Measurements from ENCODE around the gene FAM228A. TPM values are rescaled to one million over a fixed set of nuclear protein-coding genes. Genes with fewer than 3 reads are reported as not detected.

The FAM228A gene
- polyA plus RNA-seq, 1 donor from 2014 or later, result 2.6 TPM

DNA sequence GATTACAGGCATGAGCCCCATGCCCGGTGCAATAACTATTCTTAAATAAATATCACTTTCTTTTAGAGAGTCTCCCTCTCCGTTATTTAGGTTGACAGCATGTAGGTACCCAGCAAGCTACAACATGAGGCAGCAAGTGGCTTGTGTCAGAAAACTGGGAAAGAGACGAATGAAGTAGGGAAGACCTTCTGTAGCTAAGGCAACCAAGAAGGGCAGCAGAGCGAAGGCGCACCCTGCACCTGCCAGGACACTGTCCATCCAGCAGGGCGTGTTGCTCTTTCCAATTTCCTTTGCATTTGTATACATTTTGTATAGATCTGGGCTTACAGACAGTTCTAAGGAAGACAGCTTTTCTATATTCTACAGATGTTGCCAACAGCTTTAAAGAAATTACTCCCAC, 48.1 kb downstream of the FAM228A start:
- Histone ChIP-seq H3K4me3 (ENCODE audit: low read length) (no peak overlapping the region), H3K9me2 (ENCODE audit: insufficient read depth, low read length) (no peaks in the 10 kb centered on the region), H3K27me3 (ENCODE audit: insufficient read depth, low read depth, low read length) (no peaks in the 10 kb centered on the region), H4K20me1 (ENCODE audit: insufficient read depth) (no peaks in the 10 kb centered on the region), H3K4me2 (ENCODE audit: low read length) (no peak overlapping the region), H3K36me3 (ENCODE audit: insufficient read depth, low read length) (no peaks in the 10 kb centered on the region), H3F3A (ENCODE audit: insufficient read depth, low read length, poor library complexity, severe bottlenecking) (no peaks in the 10 kb centered on the region), H3K27ac (ENCODE audit: low read length) (no peak overlapping the region), H3K9ac (ENCODE audit: low read length) (no peak overlapping the region), H2AFZ (ENCODE audit: low read depth, low read length) (no peak overlapping the region), H3K79me2 (replicated peaks; ENCODE audit: insufficient read depth, low read length) (no peaks in the 10 kb centered on the region), H3K9me3 (ENCODE audit: low read length) (no peaks in the 10 kb centered on the region)
- TF ChIP-seq SMC3 (conservative IDR thresholded peaks at IDR 0.05; ENCODE audit: poor library complexity) (no peak), POLR2AphosphoS5 (IDR thresholded peaks at IDR 0.05) (no peak), EP300 (conservative IDR thresholded peaks at IDR 0.05; ENCODE audit: poor library complexity, severe bottlenecking) (no peak), TAF1 (IDR thresholded peaks at IDR 0.05; ENCODE audit: low read depth) (no peak), RAD21 (conservative IDR thresholded peaks at IDR 0.05) (no peak), EZH2 (IDR thresholded peaks at IDR 0.05; ENCODE audit: borderline replicate concordance, insufficient read depth, low read length, poor library complexity, severe bottlenecking) (no peak), MXI1 (conservative IDR thresholded peaks at IDR 0.05; ENCODE audit: poor library complexity, severe bottlenecking) (no peak)
- TF ChIP-seq, protein P1, sequence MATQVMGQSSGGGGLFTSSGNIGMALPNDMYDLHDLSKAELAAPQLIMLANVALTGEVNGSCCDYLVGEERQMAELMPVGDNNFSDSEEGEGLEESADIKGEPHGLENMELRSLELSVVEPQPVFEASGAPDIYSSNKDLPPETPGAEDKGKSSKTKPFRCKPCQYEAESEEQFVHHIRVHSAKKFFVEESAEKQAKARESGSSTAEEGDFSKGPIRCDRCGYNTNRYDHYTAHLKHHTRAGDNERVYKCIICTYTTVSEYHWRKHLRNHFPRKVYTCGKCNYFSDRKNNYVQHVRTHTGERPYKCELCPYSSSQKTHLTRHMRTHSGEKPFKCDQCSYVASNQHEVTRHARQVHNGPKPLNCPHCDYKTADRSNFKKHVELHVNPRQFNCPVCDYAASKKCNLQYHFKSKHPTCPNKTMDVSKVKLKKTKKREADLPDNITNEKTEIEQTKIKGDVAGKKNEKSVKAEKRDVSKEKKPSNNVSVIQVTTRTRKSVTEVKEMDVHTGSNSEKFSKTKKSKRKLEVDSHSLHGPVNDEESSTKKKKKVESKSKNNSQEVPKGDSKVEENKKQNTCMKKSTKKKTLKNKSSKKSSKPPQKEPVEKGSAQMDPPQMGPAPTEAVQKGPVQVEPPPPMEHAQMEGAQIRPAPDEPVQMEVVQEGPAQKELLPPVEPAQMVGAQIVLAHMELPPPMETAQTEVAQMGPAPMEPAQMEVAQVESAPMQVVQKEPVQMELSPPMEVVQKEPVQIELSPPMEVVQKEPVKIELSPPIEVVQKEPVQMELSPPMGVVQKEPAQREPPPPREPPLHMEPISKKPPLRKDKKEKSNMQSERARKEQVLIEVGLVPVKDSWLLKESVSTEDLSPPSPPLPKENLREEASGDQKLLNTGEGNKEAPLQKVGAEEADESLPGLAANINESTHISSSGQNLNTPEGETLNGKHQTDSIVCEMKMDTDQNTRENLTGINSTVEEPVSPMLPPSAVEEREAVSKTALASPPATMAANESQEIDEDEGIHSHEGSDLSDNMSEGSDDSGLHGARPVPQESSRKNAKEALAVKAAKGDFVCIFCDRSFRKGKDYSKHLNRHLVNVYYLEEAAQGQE (IDR thresholded peaks at IDR 0.05; ENCODE audit: borderline replicate concordance), result no peak
- TF ChIP-seq, protein P2, sequence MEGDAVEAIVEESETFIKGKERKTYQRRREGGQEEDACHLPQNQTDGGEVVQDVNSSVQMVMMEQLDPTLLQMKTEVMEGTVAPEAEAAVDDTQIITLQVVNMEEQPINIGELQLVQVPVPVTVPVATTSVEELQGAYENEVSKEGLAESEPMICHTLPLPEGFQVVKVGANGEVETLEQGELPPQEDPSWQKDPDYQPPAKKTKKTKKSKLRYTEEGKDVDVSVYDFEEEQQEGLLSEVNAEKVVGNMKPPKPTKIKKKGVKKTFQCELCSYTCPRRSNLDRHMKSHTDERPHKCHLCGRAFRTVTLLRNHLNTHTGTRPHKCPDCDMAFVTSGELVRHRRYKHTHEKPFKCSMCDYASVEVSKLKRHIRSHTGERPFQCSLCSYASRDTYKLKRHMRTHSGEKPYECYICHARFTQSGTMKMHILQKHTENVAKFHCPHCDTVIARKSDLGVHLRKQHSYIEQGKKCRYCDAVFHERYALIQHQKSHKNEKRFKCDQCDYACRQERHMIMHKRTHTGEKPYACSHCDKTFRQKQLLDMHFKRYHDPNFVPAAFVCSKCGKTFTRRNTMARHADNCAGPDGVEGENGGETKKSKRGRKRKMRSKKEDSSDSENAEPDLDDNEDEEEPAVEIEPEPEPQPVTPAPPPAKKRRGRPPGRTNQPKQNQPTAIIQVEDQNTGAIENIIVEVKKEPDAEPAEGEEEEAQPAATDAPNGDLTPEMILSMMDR (IDR thresholded peaks at IDR 0.05; ENCODE audit: poor library complexity, severe bottlenecking), result no peak

DNA sequence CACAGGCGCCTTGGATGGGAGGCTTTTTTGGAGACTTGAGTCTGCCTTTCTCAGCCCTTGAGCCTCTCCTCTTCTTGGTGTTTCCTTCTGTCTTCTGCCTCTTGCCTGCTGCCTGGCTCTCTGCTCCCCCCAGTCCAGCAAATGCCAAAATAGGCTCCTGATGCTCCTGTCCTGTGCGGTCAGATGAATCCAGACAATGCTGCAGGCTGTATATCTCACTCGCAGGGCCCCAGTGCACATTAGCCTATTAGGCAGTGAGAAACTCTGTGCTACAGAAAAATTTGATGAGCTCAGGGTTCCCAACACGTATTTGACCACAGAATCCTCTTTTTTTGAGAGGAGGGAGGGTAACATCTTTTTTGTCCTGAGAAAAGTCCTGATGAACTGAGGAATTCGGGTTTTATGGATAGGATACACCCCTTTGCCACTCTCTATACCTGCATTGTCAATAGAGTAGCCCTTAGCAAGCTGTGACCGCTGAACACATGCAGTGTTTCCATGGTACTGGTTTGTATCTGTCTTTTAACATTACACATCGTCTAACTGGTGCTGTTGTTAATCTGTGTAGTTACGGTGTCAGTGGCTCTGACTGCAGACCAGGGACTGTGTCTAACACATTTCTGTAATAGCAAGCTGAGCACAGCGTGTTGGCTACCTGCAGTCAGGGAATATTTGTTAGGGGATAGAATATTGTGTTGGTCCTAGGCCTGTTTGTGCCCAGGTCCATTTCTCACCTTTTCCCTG, 50.8 kb downstream of the FAM228A start:
- H3K27ac ChIP-seq (ENCODE audit: low read length), result peak overlapping the region; percentile 24
- H3K36me3 ChIP-seq (ENCODE audit: insufficient read depth, low read length), result no peaks in the 10 kb centered on the region
- no peaks in the 10 kb centered on the region for H3K79me2 ChIP-seq (replicated peaks; ENCODE audit: insufficient read depth, low read length)
- H3K9me3 ChIP-seq (ENCODE audit: low read length), result no peaks in the 10 kb centered on the region
- peak overlapping the region; percentile 4 for H3K4me3 ChIP-seq (ENCODE audit: low read length)
- TF ChIP-seq EP300 (conservative IDR thresholded peaks at IDR 0.05; ENCODE audit: poor library complexity, severe bottlenecking), result peak; percentile 54
- TF ChIP-seq, protein P1 (IDR thresholded peaks at IDR 0.05; ENCODE audit: borderline replicate concordance), result peak; percentile 31
- no peak for TF ChIP-seq SMC3 (conservative IDR thresholded peaks at IDR 0.05; ENCODE audit: poor library complexity)
- TF ChIP-seq POLR2AphosphoS5 (IDR thresholded peaks at IDR 0.05), result peak; percentile 84
- no peak for TF ChIP-seq TAF1 (IDR thresholded peaks at IDR 0.05; ENCODE audit: low read depth)
- no peaks in the 10 kb centered on the region for H3K9me2 ChIP-seq (ENCODE audit: insufficient read depth, low read length)
- no peaks in the 10 kb centered on the region for H4K20me1 ChIP-seq (ENCODE audit: insufficient read depth)
- no peak overlapping the region for H2AFZ ChIP-seq (ENCODE audit: low read depth, low read length)
- peak overlapping the region; percentile 25 for H3K9ac ChIP-seq (ENCODE audit: low read length)
- no peaks in the 10 kb centered on the region for H3F3A ChIP-seq (ENCODE audit: insufficient read depth, low read length, poor library complexity, severe bottlenecking)
- H3K4me2 ChIP-seq (ENCODE audit: low read length), result no peak overlapping the region
- H3K27me3 ChIP-seq (ENCODE audit: insufficient read depth, low read depth, low read length), result no peaks in the 10 kb centered on the region
